Vagina (tissue), 2 donors: ENCODE results near the gene MYO1H. TPM values are rescaled to one million over a fixed set of nuclear protein-coding genes. Genes with fewer than 3 reads are reported as not detected.

Experiments used
- DNase-seq, 2 donors: peaks; one replicate each; pipeline ENCODE4 v3.0.0-alpha.2; 2017; ENCODE audit errors: extremely low spot score in 2 of 2
- H3K27ac ChIP-seq: fragments of 200-600 bp; sonication (generic); one replicate; pipeline ENCODE4 v1.5.1; 2019
- H3K27me3 ChIP-seq: fragments of 200-600 bp; sonication (generic); one replicate; pipeline ENCODE4 v1.5.1; 2019
- H3K36me3 ChIP-seq, 2 donors: fragments of 200-600 bp; sonication (generic); one replicate each; pipeline ENCODE4 v1.5.1; 2017 to 2019
- H3K4me1 ChIP-seq: fragments of 200-600 bp; sonication (generic); one replicate; pipeline ENCODE4 v1.5.1; 2019
- H3K4me3 ChIP-seq, 2 donors: fragments of 200-600 bp; sonication (generic); 1 replicate in 1 of 2; 2 replicates in 1 of 2; pipeline ENCODE4 v1.5.1; 2016 to 2019
- H3K9me3 ChIP-seq: fragments of 200-600 bp; sonication (generic); one replicate; pipeline ENCODE4 v1.5.1; 2019
- POLR2A ChIP-seq, 2 donors: fragments of 450-650 bp; IDR thresholded peaks; one replicate each; pipeline ENCODE4 v1.6.1; 2017; ENCODE audit warnings: antibody characterized with exemption in 2 of 2, mild to moderate bottlenecking in 2 of 2, moderate library complexity in 2 of 2
- POLR2AphosphoS5 ChIP-seq, 2 donors: sonication (generic); formaldehyde crosslinking; IDR thresholded peaks; one replicate each; pipeline ENCODE4 v1.9.0; 2017; ENCODE audit warnings: antibody characterized with exemption in 2 of 2, mild to moderate bottlenecking in 2 of 2, low read depth in 1 of 2; ENCODE audit not compliant: insufficient read depth in 1 of 2
- intact Hi-C: fragments of 100-400 bp; cut with DNase I; formaldehyde crosslinking; loops from one replicate; pipeline ENCODE4 v1.15.1; 2023
- total RNA-seq: library from RNA; depleted of rRNA; stranded (reverse); fragments of >200 nt; gene quantifications from one replicate; pipeline ENCODE4 v1.2.3, GENCODE V29; 2016
- TF ChIP-seq, protein P1 (sequence below), 3 experiments: fragments of 450-650 bp in 2 of 3; fragments of 200-600 bp in 1 of 3; sonication (generic) in 1 of 3; IDR thresholded peaks; one replicate each; pipeline ENCODE4 v1.5.1; 2017 to 2019; ENCODE audit warnings: antibody characterized with exemption in 3 of 3, mild to moderate bottlenecking in 2 of 3, moderate library complexity in 2 of 3

MYO1H gene
- total RNA-seq, 1 donor from 2014 or later, result not detected

DNA sequence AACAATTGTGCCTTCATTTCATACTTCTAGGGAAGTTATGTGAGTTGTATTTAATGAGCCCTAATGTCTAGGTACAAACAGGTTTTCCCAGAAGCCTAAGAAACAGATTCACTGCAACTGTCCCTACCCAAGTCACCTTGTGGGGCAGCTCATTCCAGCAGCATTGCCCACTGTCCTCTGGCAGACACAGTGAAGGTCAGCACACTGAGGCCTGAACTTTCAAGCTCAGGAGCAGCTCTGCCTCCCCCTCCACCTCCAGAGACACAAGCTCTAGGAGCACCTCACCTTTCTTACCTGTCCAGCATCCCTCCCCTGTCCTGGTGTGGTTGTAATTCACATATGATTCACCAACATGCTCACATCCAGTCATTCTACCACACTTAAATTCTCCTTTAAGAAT, 145.4 kb downstream of the MYO1H start:
- Histone ChIP-seq H3K27me3 (no peaks in the 10 kb centered on the region), H3K27ac (no peak overlapping the region), H3K36me3 (peaks cover 0 to 73% of the 10 kb centered on the region in 2 donors), H3K9me3 (no peaks in the 10 kb centered on the region), H3K4me3 (no peak overlapping the region), H3K4me1 (no peaks in the 10 kb centered on the region)
- TF ChIP-seq POLR2A (IDR thresholded peaks at IDR 0.05) (no peak), POLR2AphosphoS5 (IDR thresholded peaks at IDR 0.05; ENCODE audit: insufficient read depth in 1 of 2, low read depth in 1 of 2) (no peak)
- TF ChIP-seq, protein P1, sequence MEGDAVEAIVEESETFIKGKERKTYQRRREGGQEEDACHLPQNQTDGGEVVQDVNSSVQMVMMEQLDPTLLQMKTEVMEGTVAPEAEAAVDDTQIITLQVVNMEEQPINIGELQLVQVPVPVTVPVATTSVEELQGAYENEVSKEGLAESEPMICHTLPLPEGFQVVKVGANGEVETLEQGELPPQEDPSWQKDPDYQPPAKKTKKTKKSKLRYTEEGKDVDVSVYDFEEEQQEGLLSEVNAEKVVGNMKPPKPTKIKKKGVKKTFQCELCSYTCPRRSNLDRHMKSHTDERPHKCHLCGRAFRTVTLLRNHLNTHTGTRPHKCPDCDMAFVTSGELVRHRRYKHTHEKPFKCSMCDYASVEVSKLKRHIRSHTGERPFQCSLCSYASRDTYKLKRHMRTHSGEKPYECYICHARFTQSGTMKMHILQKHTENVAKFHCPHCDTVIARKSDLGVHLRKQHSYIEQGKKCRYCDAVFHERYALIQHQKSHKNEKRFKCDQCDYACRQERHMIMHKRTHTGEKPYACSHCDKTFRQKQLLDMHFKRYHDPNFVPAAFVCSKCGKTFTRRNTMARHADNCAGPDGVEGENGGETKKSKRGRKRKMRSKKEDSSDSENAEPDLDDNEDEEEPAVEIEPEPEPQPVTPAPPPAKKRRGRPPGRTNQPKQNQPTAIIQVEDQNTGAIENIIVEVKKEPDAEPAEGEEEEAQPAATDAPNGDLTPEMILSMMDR (IDR thresholded peaks at IDR 0.05), result no peak
- no peak for DNase-seq
- intact Hi-C loops, result no loop called here

DNA sequence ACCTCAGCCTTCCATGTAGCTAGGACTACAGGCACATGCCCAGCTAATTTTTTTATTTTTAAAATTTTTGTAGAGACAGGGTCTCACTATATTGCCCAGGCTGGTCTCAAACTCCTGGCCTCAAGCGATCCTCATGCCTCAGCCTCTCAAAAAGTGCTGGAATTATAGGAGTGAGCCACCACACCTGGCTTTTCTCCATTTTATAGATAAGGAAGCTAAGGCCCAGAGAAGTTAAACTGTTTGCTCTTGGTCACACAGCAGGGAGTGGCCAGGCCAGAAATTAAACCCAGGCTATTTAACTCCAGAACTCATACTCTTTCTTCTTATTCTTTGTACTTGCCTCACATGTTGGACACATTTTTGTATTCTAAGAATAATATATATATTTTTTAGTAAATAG, 146.2 kb downstream of the MYO1H start:
- Histone ChIP-seq H3K36me3 (peaks cover 0 to 73% of the 10 kb centered on the region in 2 donors), H3K4me1 (no peaks in the 10 kb centered on the region), H3K27ac (no peak overlapping the region), H3K4me3 (no peak overlapping the region), H3K27me3 (no peaks in the 10 kb centered on the region), H3K9me3 (no peaks in the 10 kb centered on the region)
- intact Hi-C loops, result no loop called here
- TF ChIP-seq POLR2AphosphoS5 (IDR thresholded peaks at IDR 0.05; ENCODE audit: insufficient read depth in 1 of 2, low read depth in 1 of 2) (no peak), POLR2A (IDR thresholded peaks at IDR 0.05) (no peak)
- TF ChIP-seq, protein P1 (IDR thresholded peaks at IDR 0.05), result no peak
- DNase-seq, result no peak

DNA sequence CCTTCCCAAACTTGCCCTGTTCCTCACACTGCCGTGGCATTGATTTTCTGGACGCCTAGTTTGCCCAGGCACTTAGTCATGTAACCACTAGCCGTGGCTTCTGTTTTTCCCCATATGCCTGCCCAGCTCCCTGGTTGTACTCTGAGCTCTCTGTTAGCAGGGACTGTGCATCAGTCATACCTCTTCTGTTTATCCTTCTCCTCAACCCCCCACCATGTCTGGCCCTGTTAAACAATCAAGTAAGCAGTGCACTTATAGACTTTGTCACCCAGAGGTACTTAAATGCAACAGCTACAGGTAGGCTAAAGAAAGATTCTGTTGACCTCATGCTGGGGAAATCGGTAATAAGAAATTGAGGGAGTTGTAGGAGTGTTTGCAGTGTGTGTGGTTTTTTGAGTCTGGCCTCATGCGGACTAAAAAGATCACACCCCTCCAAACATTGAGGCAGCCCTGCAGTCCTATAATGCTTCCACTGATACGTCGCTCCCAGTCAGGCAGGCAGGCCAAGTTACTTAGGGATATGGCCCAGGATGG, 146.7 kb downstream of the MYO1H start:
- no peaks in the 10 kb centered on the region for H3K27me3 ChIP-seq
- H3K4me3 ChIP-seq, result no peak overlapping the region
- DNase-seq, result no peak
- intact Hi-C loops, result no loop called here
- TF ChIP-seq POLR2AphosphoS5 (IDR thresholded peaks at IDR 0.05; ENCODE audit: insufficient read depth in 1 of 2, low read depth in 1 of 2), result no peak
- no peak for TF ChIP-seq POLR2A (IDR thresholded peaks at IDR 0.05)
- TF ChIP-seq, protein P1 (IDR thresholded peaks at IDR 0.05), result no peak
- H3K9me3 ChIP-seq, result no peaks in the 10 kb centered on the region
- no peak overlapping the region for H3K27ac ChIP-seq
- H3K36me3 ChIP-seq, result peaks cover 0 to 73% of the 10 kb centered on the region in 2 donors
- H3K4me1 ChIP-seq, result no peaks in the 10 kb centered on the region

DNA sequence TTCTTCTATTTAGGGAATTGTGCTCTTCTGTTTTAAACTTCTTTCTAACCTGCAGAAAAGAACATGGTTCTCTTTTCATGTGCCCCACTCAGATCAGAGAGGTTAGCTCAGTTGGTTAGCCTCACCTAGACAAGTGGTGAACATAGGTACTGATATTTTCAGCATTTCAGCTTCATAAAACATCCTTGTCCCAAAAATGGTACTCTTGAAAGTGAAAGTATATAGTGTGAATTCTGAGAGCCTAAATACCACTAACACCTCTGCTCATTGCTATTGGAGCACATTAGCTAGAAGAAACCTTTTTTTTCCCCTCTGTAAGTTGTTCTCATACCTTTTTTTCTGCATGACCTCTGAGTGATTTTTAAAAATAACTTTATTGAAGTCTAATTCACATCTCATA, 147.3 kb downstream of the MYO1H start:
- Histone ChIP-seq H3K27me3 (no peaks in the 10 kb centered on the region), H3K4me1 (no peaks in the 10 kb centered on the region), H3K4me3 (no peak overlapping the region), H3K27ac (no peak overlapping the region), H3K9me3 (no peaks in the 10 kb centered on the region), H3K36me3 (peaks cover 4 to 73% of the 10 kb centered on the region in 2 donors)
- TF ChIP-seq POLR2A (IDR thresholded peaks at IDR 0.05) (no peak), POLR2AphosphoS5 (IDR thresholded peaks at IDR 0.05; ENCODE audit: insufficient read depth in 1 of 2, low read depth in 1 of 2) (no peak)
- TF ChIP-seq, protein P1 (IDR thresholded peaks at IDR 0.05), result no peak
- intact Hi-C loops, result no loop called here
- no peak for DNase-seq

DNA sequence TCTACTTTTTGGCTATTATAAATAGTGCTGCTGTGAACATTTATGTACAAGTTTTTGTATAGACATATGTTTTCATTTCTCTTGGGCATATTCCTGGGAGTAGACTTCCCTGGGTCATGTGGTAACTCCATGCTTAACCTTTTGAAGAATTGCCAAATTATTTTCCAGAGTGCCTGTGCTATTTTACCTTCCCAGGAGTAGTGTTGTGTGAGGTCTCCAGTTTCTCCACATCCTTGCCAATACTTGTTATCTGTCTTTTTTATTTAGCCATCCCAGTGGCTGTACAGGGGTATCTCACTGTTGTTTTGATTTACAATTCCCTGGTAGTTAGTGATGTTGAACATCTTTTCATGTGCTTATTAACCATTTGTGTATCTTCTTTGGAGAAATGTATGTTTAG, 148.6 kb downstream of the MYO1H start:
- intact Hi-C loops, result no loop called here
- no peak for DNase-seq

More for the DNA sequence above, 148.6 kb downstream of the MYO1H start:
- Histone ChIP-seq H3K4me3 (no peak overlapping the region), H3K27ac (no peak overlapping the region), H3K9me3 (no peaks in the 10 kb centered on the region), H3K36me3 (peaks cover 4 to 73% of the 10 kb centered on the region in 2 donors), H3K4me1 (no peaks in the 10 kb centered on the region), H3K27me3 (no peaks in the 10 kb centered on the region)
- TF ChIP-seq POLR2AphosphoS5 (IDR thresholded peaks at IDR 0.05; ENCODE audit: insufficient read depth in 1 of 2, low read depth in 1 of 2) (no peak), POLR2A (IDR thresholded peaks at IDR 0.05) (no peak)
- TF ChIP-seq, protein P1 (IDR thresholded peaks at IDR 0.05), result no peak
